CD4-positive, alpha-beta T cell treated with Interleukin-6 at 100 ng/mL for 8 hours (primary cell): ENCODE results near the gene HS1BP3.

Experiments
- DNase-seq: peaks from one replicate; pipeline ENCODE4 v3.0.0-alpha.2; 2020; ENCODE audit warnings: mixed read lengths, low spot score

HS1BP3 gene

DNA sequence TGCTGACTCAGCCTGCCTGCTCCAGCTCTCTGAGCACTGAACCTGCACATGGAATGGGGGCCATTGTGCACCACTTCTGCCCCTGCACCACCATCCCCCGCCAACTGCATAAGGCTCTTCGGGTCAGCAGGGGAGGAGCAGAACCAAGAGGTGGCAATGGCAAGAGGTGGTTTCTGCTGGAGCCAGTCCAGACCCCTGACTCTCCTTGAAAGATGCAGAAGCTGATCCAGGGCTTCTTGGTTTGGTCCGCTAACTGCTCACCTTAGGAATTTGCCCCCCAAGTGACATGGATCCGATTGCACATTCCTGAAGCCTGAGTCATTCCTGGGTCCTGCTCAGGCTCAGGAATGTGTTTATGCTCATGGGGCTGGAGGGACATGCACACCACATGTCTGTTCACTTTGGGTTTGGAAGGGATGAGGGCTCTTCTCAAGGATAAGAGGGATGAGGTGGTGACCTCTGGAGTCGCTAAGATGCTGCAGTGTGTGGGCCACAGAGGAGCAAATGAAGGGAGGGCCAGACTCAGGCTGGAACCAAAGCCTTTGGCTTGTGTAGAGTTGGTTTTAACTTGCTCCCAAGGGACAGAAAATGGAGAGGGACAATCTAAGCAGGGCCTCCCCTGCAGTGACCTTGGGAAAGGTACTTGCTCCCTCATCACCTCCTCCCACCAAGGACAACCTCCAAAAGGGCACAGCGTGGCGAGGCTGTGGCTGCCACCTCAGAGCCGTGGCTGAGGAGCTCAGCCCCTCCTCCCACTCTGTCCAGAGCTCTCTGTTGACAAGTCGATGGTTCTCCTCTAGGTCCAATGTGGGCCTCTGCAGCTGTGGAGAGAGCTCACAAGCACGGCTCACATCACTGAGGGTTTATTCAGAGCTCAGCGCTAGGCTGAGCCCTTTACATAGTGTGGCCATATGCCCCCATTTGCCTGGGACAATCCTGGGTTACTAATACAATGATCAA lies 66.2 kb downstream of the HS1BP3 start:
- no peak for DNase-seq

DNA sequence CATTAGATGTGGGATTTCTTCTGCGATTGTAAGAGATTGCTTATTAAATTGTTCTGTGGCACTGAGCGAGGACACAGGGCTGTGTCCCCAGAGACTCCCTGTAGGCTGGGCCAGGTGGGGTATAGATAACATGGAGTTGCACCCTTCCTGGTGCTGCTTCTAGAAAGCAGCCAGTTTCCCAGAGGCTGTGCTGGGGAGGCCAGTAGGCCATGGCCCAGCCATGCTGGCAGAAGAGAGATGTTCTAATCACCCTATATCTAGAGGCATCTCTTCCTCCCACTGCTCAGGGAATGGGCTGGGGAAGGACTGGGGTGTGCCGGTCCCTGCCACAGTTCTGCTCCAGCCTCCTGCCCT lies 66.9 kb downstream of the HS1BP3 start:
- DNase-seq = no peak

GRCh38 chr2:20583425-20583881 lies 67.4 kb downstream of the HS1BP3 start:
- no peak for DNase-seq

DNA sequence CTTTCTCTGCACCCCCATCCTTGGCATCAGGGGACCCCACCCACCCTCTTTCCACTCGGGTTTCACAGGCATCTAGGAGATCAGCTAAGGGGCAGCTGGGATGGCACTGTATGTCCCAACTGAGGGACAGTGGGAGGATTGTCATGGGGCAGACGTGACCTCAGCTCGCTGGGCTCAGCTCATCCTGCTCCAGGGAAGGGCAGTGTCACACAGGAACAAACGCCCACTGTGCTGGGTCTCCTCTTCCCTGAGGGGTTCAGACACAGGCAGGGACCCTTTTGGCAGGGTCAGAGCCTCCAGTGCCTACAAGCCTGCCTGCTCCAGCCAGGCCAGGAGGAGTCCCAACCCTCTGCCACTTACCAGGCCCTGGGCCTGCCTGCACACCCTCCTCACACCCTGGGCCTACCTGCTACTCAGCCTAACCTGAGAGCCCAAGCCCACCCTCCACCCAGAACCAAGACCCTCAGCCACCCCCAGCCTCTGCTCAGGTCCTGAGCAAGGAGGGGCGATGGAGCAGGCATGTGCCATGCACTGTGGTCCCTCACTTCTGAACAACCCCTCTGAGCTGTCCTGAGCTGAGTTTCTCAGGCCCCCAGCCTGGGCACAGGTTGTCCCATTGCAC lies 68.2 kb downstream of the HS1BP3 start:
- no peak for DNase-seq

GRCh38 chr2:20580690-20581437 lies 70.0 kb downstream of the HS1BP3 start:
- DNase-seq = no peak

- DNase-seq = no peak
Observed at GRCh38 chr2:20579866-20580265, 71.0 kb downstream of the HS1BP3 start.

- no peak for DNase-seq
Observed at GRCh38 chr2:20578895-20579825, 71.7 kb downstream of the HS1BP3 start.

GRCh38 chr2:20578266-20578894 lies 72.5 kb downstream of the HS1BP3 start:
- no peak for DNase-seq

- no peak for DNase-seq
Observed at GRCh38 chr2:20577495-20578235, 73.2 kb downstream of the HS1BP3 start.

- DNase-seq = peak; percentile 51
Observed at GRCh38 chr2:20576598-20577115, 74.2 kb downstream of the HS1BP3 start.

- no peak for DNase-seq
Observed at GRCh38 chr2:20575935-20576597, 74.8 kb downstream of the HS1BP3 start.

DNA sequence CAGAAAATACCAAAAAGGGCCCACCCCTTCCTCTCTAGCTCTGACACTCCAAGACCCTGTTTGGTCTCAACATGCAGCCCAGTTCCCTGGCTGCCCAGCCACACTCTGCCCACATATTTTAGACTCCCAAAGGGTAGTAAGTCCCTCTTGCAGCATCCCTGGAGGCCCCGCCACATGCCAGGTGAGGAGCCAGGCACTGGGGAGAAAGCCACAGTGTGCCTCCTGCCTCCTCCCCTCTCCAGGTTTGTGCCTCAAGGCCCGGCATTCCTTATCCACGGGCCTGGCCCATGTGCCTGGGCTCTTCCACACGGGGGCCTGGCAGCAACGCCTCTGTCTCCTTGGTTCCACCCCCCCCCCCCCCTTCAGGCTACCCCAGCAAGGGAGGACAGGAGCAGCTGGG lies 75.5 kb downstream of the HS1BP3 start:
- DNase-seq = no peak

- DNase-seq = no peak
Observed at GRCh38 chr2:20574930-20575329, 76.0 kb downstream of the HS1BP3 start.

DNA sequence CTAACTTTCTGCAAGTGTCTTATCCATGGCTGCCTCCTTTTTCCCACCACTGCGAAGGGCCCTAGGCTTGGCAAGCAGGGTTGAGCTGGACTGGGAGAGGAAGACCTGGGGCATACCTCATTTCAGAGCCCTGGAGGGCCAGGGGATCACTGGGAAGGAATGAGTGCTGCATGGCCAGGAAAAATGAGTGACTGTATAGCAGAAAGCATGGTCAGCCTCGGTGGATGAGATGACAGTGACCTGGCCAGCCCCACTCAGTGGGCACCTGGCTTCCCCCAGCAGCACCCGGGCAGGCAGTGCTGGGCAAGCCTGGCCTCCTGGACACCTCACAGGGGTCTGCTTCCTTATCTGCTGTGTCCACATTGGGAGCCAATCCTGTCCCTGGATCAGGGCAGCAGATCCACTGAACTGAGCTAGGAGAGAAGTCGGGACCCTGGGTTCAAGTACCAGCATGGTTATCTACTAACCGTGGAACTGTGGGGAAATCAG lies 76.4 kb downstream of the HS1BP3 start:
- no peak for DNase-seq

GRCh38 chr2:20573620-20574422 lies 77.1 kb downstream of the HS1BP3 start:
- DNase-seq = no peak

DNA sequence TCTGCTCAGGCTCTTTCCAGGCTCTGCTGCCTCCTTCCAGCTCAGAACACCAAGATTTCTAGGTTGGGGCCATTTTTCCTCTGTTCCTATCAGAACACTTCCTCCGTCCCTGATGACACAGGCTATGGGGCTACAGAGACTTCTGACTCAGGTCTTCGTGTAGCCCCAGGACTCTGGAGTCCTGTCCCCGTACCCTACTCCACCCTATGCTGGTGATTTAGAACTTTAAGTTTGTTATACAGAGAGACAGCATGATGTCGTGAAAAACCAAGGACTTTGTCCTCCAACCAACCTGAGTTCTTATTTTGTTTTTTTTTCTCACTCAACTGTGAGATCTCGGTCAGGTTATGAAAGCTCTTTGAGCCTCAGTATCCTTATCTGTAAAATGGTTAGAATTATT lies 78.7 kb downstream of the HS1BP3 start:
- DNase-seq = no peak

- DNase-seq = no peak
Observed at GRCh38 chr2:20571644-20572215, 79.2 kb downstream of the HS1BP3 start.

- no peak for DNase-seq
Observed at GRCh38 chr2:20571231-20571630, 79.7 kb downstream of the HS1BP3 start.
